ENCODE measurements around the gene LCLAT1.

DNA sequence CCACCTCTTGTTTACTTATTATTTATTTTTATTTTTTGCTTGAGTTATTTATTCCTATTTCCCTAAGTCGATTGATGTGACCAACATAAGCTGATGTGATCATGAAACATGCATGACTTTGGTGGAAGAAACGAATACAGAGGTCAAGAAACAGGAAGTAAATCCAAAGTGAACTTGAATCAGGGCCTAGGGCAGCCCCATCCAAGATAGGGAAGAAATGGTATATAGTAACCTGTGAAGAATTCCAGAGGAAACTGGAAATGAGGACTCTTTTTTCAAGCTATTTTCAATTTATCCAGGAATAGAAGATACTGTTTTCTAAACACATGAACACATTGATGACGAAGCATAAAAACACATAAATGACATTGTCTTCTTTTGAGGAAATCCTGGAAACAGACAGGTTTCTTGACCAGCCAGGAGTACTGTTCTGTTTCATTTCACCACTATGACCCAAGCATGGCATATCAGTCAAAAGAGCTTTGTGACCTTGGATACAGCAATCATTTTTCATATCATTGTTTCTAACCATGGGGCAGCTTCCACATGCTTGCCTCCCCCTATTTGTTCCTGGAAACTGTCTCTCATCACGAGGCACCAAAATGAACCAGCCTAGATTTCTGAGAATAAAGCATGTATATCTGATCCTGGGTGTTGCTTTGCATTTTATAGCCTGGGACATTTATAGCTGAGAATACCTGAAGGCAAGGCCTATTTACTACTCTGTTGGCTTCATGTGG, 9.1 kb upstream of the LCLAT1 start:
- TF ChIP-seq, protein P1, sequence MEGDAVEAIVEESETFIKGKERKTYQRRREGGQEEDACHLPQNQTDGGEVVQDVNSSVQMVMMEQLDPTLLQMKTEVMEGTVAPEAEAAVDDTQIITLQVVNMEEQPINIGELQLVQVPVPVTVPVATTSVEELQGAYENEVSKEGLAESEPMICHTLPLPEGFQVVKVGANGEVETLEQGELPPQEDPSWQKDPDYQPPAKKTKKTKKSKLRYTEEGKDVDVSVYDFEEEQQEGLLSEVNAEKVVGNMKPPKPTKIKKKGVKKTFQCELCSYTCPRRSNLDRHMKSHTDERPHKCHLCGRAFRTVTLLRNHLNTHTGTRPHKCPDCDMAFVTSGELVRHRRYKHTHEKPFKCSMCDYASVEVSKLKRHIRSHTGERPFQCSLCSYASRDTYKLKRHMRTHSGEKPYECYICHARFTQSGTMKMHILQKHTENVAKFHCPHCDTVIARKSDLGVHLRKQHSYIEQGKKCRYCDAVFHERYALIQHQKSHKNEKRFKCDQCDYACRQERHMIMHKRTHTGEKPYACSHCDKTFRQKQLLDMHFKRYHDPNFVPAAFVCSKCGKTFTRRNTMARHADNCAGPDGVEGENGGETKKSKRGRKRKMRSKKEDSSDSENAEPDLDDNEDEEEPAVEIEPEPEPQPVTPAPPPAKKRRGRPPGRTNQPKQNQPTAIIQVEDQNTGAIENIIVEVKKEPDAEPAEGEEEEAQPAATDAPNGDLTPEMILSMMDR (conservative IDR thresholded peaks at IDR 0.05; ENCODE audit: low read length): no peak
- TF ChIP-seq EZH2phosphoT487 (IDR thresholded peaks at IDR 0.05; ENCODE audit: borderline replicate concordance): no peak

Measured in Loucy (cell line).